ENCODE data around the gene NR1D1.

GRCh38 chr17:40074175-40074512, 26.2 kb downstream of the NR1D1 start:
- TF ChIP-seq NFRKB (IDR thresholded peaks at IDR 0.05): no peak
- TF ChIP-seq FOXK2 (IDR thresholded peaks at IDR 0.05): no peak
- no peak for TF ChIP-seq ARNT (IDR thresholded peaks at IDR 0.05)
- TF ChIP-seq PKNOX1 (IDR thresholded peaks at IDR 0.05): no peak
- no peak for TF ChIP-seq SUZ12 (IDR thresholded peaks at IDR 0.05)
- TF ChIP-seq BHLHE40 (IDR thresholded peaks at IDR 0.05; ENCODE audit: borderline replicate concordance): no peak
- TF ChIP-seq HDGF (IDR thresholded peaks at IDR 0.05; ENCODE audit: borderline replicate concordance): no peak
